H1 (cell line): ENCODE results near the gene SLC15A3. TPM values are rescaled to one million over a fixed set of nuclear protein-coding genes. Genes with fewer than 3 reads are reported as not detected.

Experiments used
- CTCF ChIA-PET: fragments of 300-600 bp; sonication (Branson Sonifier 250); formaldehyde crosslinking; loops from one replicate; lab custom pipeline; 2021; ENCODE audit not compliant: partially characterized antibody; lab: Charles Lee
- POLR2A ChIA-PET: fragments of 300-600 bp; sonication (Branson Sonifier 250); formaldehyde crosslinking; loops from one replicate; lab custom pipeline; 2021; ENCODE audit warnings: inconsistent platforms; ENCODE audit not compliant: partially characterized antibody; lab: Charles Lee
- DNase-seq, 2 experiments: peaks; one replicate each; pipeline versions ENCODE4 v3.0.0 to v3.0.0-alpha.2; 2010 to 2022; ENCODE audit warnings: low spot score in 2 of 2, low read depth in 1 of 2, mixed read lengths in 1 of 2
- FAIRE-seq: peaks from 2 replicates; lab custom pipeline; 2011; peaks lifted over from hg19 to GRCh38; lab: Jason Lieb, UNC
- H2AFZ ChIP-seq: 2 replicates; pipeline ENCODE4 v1.8.1; 2012; ENCODE audit warnings: low read length, inconsistent platforms
- H2AK5ac ChIP-seq: 2 replicates; pipeline ENCODE4 v1.6.1; 2013; ENCODE audit warnings: low read depth, low read length
- H2BK120ac ChIP-seq: replicated peaks from 2 replicates; pipeline ENCODE3; 2013; ENCODE audit warnings: low read depth, low read length, inconsistent platforms
- H2BK12ac ChIP-seq: 2 replicates; pipeline ENCODE4 v1.6.1; 2013; ENCODE audit warnings: low read depth, low read length
- H2BK15ac ChIP-seq: 2 replicates; pipeline ENCODE4 v1.6.1; 2013; ENCODE audit warnings: low read length
- H2BK20ac ChIP-seq: 2 replicates; pipeline ENCODE4 v1.6.1; 2013; ENCODE audit warnings: low read length
- H2BK5ac ChIP-seq: 2 replicates; pipeline ENCODE4 v1.6.1; 2013; ENCODE audit warnings: low read depth, low read length
- H3K14ac ChIP-seq: 2 replicates; pipeline ENCODE4 v1.6.1; 2013; ENCODE audit warnings: inconsistent platforms; ENCODE audit not compliant: insufficient read length
- H3K18ac ChIP-seq: 2 replicates; pipeline ENCODE4 v1.6.1; 2013; ENCODE audit warnings: low read length; ENCODE audit errors: extremely low read depth
- H3K23ac ChIP-seq: 2 replicates; pipeline ENCODE4 v1.6.1; 2013; ENCODE audit warnings: inconsistent platforms; ENCODE audit not compliant: insufficient read length
- H3K23me2 ChIP-seq: 2 replicates; pipeline ENCODE4 v1.6.1; 2013; ENCODE audit warnings: low read depth, low read length
- H3K27ac ChIP-seq: 2 replicates; pipeline ENCODE4 v1.6.1; 2011; ENCODE audit warnings: low read depth, low read length, inconsistent platforms
- H3K27me3 ChIP-seq, 4 experiments: replicated peaks in 1 of 4; 1 replicate in 1 of 4; 2 replicates in 3 of 4; pipeline versions ENCODE4 v1.6.1 to v1.8.1; 2011 to 2013; ENCODE audit warnings: low read length in 3 of 4, mild to moderate bottlenecking in 3 of 4, inconsistent platforms in 2 of 4, mixed read lengths in 2 of 4, moderate library complexity in 1 of 4; ENCODE audit not compliant: control insufficient read depth in 3 of 4, insufficient read depth in 3 of 4; ENCODE audit errors: extremely low read depth in 1 of 4
- H3K36me3 ChIP-seq, 4 experiments: 2 replicates each; pipeline versions ENCODE4 v1.6.1 to v1.8.1; 2011 to 2013; ENCODE audit warnings: mild to moderate bottlenecking in 4 of 4, low read length in 3 of 4, moderate library complexity in 2 of 4, control low read depth in 1 of 4, inconsistent platforms in 1 of 4; ENCODE audit not compliant: insufficient read depth in 4 of 4, control insufficient read depth in 2 of 4
- H3K4ac ChIP-seq: replicated peaks from 2 replicates; pipeline ENCODE3; 2013; ENCODE audit warnings: low read length, low read depth, mixed read lengths, inconsistent platforms; ENCODE audit not compliant: insufficient read length
- H3K4me1 ChIP-seq, 4 experiments: replicated peaks in 1 of 4; 1 replicate in 1 of 4; 2 replicates in 3 of 4; pipeline versions ENCODE4 v1.6.1 to v1.8.1; 2011 to 2013; ENCODE audit warnings: low read length in 3 of 4, inconsistent platforms in 2 of 4, mixed read lengths in 1 of 4; ENCODE audit not compliant: insufficient read depth in 4 of 4, control insufficient read depth in 3 of 4
- H3K4me2 ChIP-seq, 2 experiments: 2 replicates each; pipeline versions ENCODE4 v1.6.1 to v1.8.1; 2011 to 2013; ENCODE audit warnings: low read depth in 2 of 2, low read length in 2 of 2, control low read depth in 1 of 2, inconsistent platforms in 1 of 2, mild to moderate bottlenecking in 1 of 2; ENCODE audit not compliant: insufficient read depth in 1 of 2
- H3K4me3 ChIP-seq, 4 experiments: fragments of 200-600, 300-600 bp in 1 of 4; sonication (generic), shearing (Covaris generic), sonication (Bioruptor Twin) in 1 of 4; 2 replicates each; pipeline versions ENCODE4 v1.5.1 to v1.8.1; 2011 to 2016; ENCODE audit warnings: low read length in 4 of 4, low read depth in 3 of 4, control low read depth in 2 of 4, inconsistent platforms in 2 of 4, mild to moderate bottlenecking in 2 of 4, mixed read lengths in 1 of 4, moderate library complexity in 1 of 4; ENCODE audit not compliant: insufficient read depth in 2 of 4; ENCODE audit errors: extremely low read depth in 1 of 4
- H3K56ac ChIP-seq: replicated peaks from 2 replicates; pipeline ENCODE3; 2013; ENCODE audit warnings: low read depth, mild to moderate bottlenecking, mixed read lengths, low read length, inconsistent platforms; ENCODE audit not compliant: insufficient read length
- H3K79me1 ChIP-seq: 2 replicates; pipeline ENCODE4 v1.6.1; 2013; ENCODE audit warnings: low read depth, low read length, control low read depth
- H3K79me2 ChIP-seq, 2 experiments: 2 replicates each; pipeline versions ENCODE4 v1.6.1 to v1.8.1; 2012 to 2013; ENCODE audit warnings: low read length in 2 of 2, mild to moderate bottlenecking in 2 of 2, inconsistent platforms in 1 of 2; ENCODE audit not compliant: insufficient read depth in 2 of 2, control insufficient read depth in 1 of 2
- H3K9ac ChIP-seq, 4 experiments: replicated peaks in 1 of 4; 1 replicate in 1 of 4; 2 replicates in 3 of 4; pipeline versions ENCODE4 v1.6.1 to v1.8.1; 2011 to 2013; ENCODE audit warnings: low read depth in 3 of 4, low read length in 3 of 4, control low read depth in 2 of 4, mild to moderate bottlenecking in 2 of 4, moderate library complexity in 2 of 4, inconsistent platforms in 1 of 4; ENCODE audit errors: extremely low read depth in 1 of 4
- H3K9me3 ChIP-seq, 2 experiments: 2 replicates each; pipeline versions ENCODE4 v1.6.1 to v1.8.1; 2012 to 2013; ENCODE audit warnings: mild to moderate bottlenecking in 2 of 2, moderate library complexity in 2 of 2, control low read depth in 1 of 2, inconsistent platforms in 1 of 2, low read depth in 1 of 2, low read length in 1 of 2, mixed read lengths in 1 of 2; ENCODE audit not compliant: insufficient read depth in 2 of 2
- H4K20me1 ChIP-seq, 2 experiments: replicated peaks in 1 of 2; 2 replicates each; pipeline versions ENCODE3 to v1.8.1; 2011 to 2013; ENCODE audit warnings: inconsistent platforms in 2 of 2, low read length in 2 of 2, mild to moderate bottlenecking in 1 of 2; ENCODE audit not compliant: insufficient read depth in 2 of 2, control insufficient read depth in 1 of 2
- H4K5ac ChIP-seq: 2 replicates; pipeline ENCODE4 v1.6.1; 2013; ENCODE audit warnings: low read length, low read depth, mixed read lengths, inconsistent platforms; ENCODE audit not compliant: insufficient read length
- H4K8ac ChIP-seq: 2 replicates; pipeline ENCODE4 v1.8.0; 2013; ENCODE audit warnings: mild to moderate bottlenecking, moderate library complexity, low read length, inconsistent platforms; ENCODE audit not compliant: insufficient read depth; ENCODE audit errors: extremely low read depth
- H4K91ac ChIP-seq: replicated peaks from 2 replicates; pipeline ENCODE3; 2013; ENCODE audit warnings: low read length, mixed read lengths, inconsistent platforms; ENCODE audit not compliant: insufficient read length
- ASH2L ChIP-seq: fragments of 200-600, 300-600 bp; sonication (generic); IDR thresholded peaks from one replicate; pipeline ENCODE4 v1.7.1; 2017; ENCODE audit warnings: low read length
- KDM4A ChIP-seq: IDR thresholded peaks from one replicate; pipeline ENCODE4 v1.7.1; 2012; ENCODE audit warnings: low read depth, mild to moderate bottlenecking, moderate library complexity, low read length, inconsistent platforms; ENCODE audit not compliant: severe bottlenecking
- RAD21 ChIP-seq, 2 experiments: IDR thresholded peaks in 1 of 2; conservative IDR thresholded peaks in 1 of 2; 2 replicates each; pipeline ENCODE4 v1.6.1; 2011; ENCODE audit warnings: low read depth in 2 of 2, low read length in 2 of 2, improper control_type of control experiment in 1 of 2, inconsistent platforms in 1 of 2, mild to moderate bottlenecking in 1 of 2, moderate library complexity in 1 of 2
- RNF2 ChIP-seq: fragments of 200-900, 300-1000 bp; sonication (generic); IDR thresholded peaks from 2 replicates; pipeline ENCODE4 v1.7.1; 2016; ENCODE audit warnings: borderline replicate concordance, low read depth, mild to moderate bottlenecking, antibody characterized with exemption, low read length; ENCODE audit not compliant: poor library complexity, severe bottlenecking; ENCODE audit errors: missing control alignments
- SP1 ChIP-seq: IDR thresholded peaks from 2 replicates; pipeline ENCODE4 v1.6.1; 2011; ENCODE audit warnings: low read depth, low read length
- WGBS, 2 experiments: shearing (Covaris generic) in 1 of 2; methylation state at CpG; one replicate each; pipeline versions ENCODE4 v1.1.6 to v1.1.7; 2013 to 2015; ENCODE audit warnings: low lambda C conversion rate in 2 of 2, mixed read lengths in 2 of 2, inconsistent platforms in 1 of 2, low coverage in 1 of 2, missing lambda C conversion rate in 1 of 2; ENCODE audit not compliant: insufficient replicate concordance in 2 of 2, insufficient coverage in 1 of 2, insufficient read length in 1 of 2; ENCODE audit errors: extremely low coverage in 1 of 2, missing lambda C conversion rate in 1 of 2; 5-methylcytosine and 5-hydroxymethylcytosine counted together
- polyA plus RNA-seq, 7 experiments: library from polyadenylated mRNA; depleted of rRNA in 3 of 7; stranded (reverse) in 5 of 7; unstranded in 2 of 7; fragments of >200 nt in 5 of 7; fragments of 200-250 nt in 2 of 7; gene quantifications; 1 replicate in 5 of 7; 2 replicates in 1 of 7; 4 replicates in 1 of 7; pipeline versions ENCODE4 v1.2.1 to v1.2.3, GENCODE V29; 2011 to 2013; ENCODE audit warnings: missing spikeins in 2 of 7, mixed read lengths in 2 of 7
- total RNA-seq: library from RNA; stranded (reverse); fragmentation: NEBNext Ultra II Directional; extraction: Animal tissue kit (Norgen Biotek cat#: 25700); gene quantifications from 2 replicates; pipeline ENCODE4 v1.2.1, GENCODE V29; 2021
- TF ChIP-seq, protein P1 (sequence below): IDR thresholded peaks from 2 replicates; pipeline ENCODE4 v1.6.1; 2012; ENCODE audit warnings: inconsistent platforms
- TF ChIP-seq, protein P2 (sequence below): IDR thresholded peaks from 2 replicates; pipeline ENCODE4 v1.6.1; 2012; ENCODE audit warnings: low read length, inconsistent platforms
- TF ChIP-seq, protein P3 (sequence below), 3 experiments: IDR thresholded peaks; 1 replicate in 2 of 3; 2 replicates in 1 of 3; pipeline versions ENCODE4 v1.5.1 to v1.6.1; 2011; ENCODE audit warnings: low read length in 3 of 3, mild to moderate bottlenecking in 3 of 3, inconsistent platforms in 2 of 3, low read depth in 1 of 3, moderate library complexity in 1 of 3; ENCODE audit not compliant: insufficient read depth in 1 of 3; ENCODE audit errors: control extremely low read depth in 1 of 3

Gene SLC15A3
- total and polyA plus RNA-seq, 2 of the 8 experiments (the other 6 are each of a cell fraction or from before 2014, with no cell fraction given) = 25.8 to 31.0 TPM

DNA sequence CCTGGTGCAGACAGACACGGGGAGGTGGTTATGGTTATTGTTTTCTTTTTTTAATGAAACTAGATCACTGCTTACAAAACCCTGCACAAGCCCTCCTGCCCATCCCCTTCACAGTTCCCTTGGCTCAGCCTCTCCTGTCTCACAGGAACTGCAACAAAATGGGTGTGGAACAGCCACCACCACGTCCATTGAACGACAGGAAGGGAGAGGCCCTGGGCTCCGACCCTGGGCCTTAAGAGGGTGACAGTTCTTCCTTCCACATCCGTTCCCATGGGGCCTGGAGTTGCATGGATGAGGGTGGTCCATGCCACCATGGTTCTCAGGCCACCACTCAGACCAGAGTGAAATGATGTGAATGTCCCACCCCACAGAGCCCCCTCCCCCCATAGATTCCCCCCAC, 61.3 kb downstream of the SLC15A3 start:
- DNase-seq = no peak
- no peaks in the 10 kb centered on the region; the same call in 1 of the 2 replicates for H3K79me1 ChIP-seq
- no peak overlapping the region for H3K9ac ChIP-seq
- CTCF ChIA-PET = interaction anchor here (1.0 to 23.0 kb wide), 5 partner anchors 7 to 58 kb away, joined by 3 to 522 read pairs (median 16); partner anchors contain the start of gene PRPF19
- no peak overlapping the region for H3K23ac ChIP-seq
- no peak overlapping the region for H2BK120ac ChIP-seq
- H3K4me1 ChIP-seq = no peaks in the 10 kb centered on the region
- H3K14ac ChIP-seq = no peak overlapping the region
- no peak overlapping the region for H3K4me3 ChIP-seq
- POLR2A ChIA-PET = interaction anchor here (0.7 to 3.9 kb wide), 5 partner anchors 8 to 113 kb away, joined by 3 to 17 read pairs (median 4); partner anchors contain the start of gene TMEM132A
- no peak overlapping the region for H3K18ac ChIP-seq
- H3K36me3 ChIP-seq = peaks cover 5 to 38% (median 23%) of the 10 kb centered on the region in 4 experiments
- H3K56ac ChIP-seq = no peak overlapping the region
- H3K4me2 ChIP-seq = no peak overlapping the region
- H4K20me1 ChIP-seq = peaks cover 0 to 7% of the 10 kb centered on the region in 2 experiments
- no peak overlapping the region for H2BK20ac ChIP-seq
- no peak overlapping the region for H2BK15ac ChIP-seq
- no peak for FAIRE-seq
- no peak overlapping the region for H4K91ac ChIP-seq
- no peak overlapping the region for H4K5ac ChIP-seq
- H2BK5ac ChIP-seq = no peak overlapping the region
- H2BK12ac ChIP-seq = no peak overlapping the region
- no peak overlapping the region for H2AK5ac ChIP-seq
- H3K27me3 ChIP-seq = no peaks in the 10 kb centered on the region
- H4K8ac ChIP-seq = no peak overlapping the region
- no peaks in the 10 kb centered on the region for H3K9me3 ChIP-seq
- H3K4ac ChIP-seq = no peak overlapping the region
- H3K23me2 ChIP-seq = no peaks in the 10 kb centered on the region
- no peak overlapping the region for H3K27ac ChIP-seq
- WGBS, 2 experiments = 91% methylated on average over 5 of the region's 5 CpGs; no CpG with 5 or more reads in 1 of the 2 experiments
- H3K79me2 ChIP-seq = no peaks in the 10 kb centered on the region
- no peak overlapping the region for H2AFZ ChIP-seq
- TF ChIP-seq, protein P1, sequence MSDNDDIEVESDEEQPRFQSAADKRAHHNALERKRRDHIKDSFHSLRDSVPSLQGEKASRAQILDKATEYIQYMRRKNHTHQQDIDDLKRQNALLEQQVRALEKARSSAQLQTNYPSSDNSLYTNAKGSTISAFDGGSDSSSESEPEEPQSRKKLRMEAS = no peak
- TF ChIP-seq KDM4A (no peak), RAD21 (IDR thresholded peaks at IDR 0.05 in 1 of 2, conservative IDR thresholded peaks at IDR 0.05 in 1 of 2; ENCODE audit: low read depth in 2 of 2, low read length in 2 of 2) (no peak), ASH2L (no peak), RNF2 (no peak), SP1 (no peak)
- TF ChIP-seq, protein P2, sequence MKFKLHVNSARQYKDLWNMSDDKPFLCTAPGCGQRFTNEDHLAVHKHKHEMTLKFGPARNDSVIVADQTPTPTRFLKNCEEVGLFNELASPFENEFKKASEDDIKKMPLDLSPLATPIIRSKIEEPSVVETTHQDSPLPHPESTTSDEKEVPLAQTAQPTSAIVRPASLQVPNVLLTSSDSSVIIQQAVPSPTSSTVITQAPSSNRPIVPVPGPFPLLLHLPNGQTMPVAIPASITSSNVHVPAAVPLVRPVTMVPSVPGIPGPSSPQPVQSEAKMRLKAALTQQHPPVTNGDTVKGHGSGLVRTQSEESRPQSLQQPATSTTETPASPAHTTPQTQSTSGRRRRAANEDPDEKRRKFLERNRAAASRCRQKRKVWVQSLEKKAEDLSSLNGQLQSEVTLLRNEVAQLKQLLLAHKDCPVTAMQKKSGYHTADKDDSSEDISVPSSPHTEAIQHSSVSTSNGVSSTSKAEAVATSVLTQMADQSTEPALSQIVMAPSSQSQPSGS = no peak
- TF ChIP-seq, protein P3, sequence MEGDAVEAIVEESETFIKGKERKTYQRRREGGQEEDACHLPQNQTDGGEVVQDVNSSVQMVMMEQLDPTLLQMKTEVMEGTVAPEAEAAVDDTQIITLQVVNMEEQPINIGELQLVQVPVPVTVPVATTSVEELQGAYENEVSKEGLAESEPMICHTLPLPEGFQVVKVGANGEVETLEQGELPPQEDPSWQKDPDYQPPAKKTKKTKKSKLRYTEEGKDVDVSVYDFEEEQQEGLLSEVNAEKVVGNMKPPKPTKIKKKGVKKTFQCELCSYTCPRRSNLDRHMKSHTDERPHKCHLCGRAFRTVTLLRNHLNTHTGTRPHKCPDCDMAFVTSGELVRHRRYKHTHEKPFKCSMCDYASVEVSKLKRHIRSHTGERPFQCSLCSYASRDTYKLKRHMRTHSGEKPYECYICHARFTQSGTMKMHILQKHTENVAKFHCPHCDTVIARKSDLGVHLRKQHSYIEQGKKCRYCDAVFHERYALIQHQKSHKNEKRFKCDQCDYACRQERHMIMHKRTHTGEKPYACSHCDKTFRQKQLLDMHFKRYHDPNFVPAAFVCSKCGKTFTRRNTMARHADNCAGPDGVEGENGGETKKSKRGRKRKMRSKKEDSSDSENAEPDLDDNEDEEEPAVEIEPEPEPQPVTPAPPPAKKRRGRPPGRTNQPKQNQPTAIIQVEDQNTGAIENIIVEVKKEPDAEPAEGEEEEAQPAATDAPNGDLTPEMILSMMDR (IDR thresholded peaks at IDR 0.05; ENCODE audit: control extremely low read depth in 1 of 3, insufficient read depth in 1 of 3, low read depth in 1 of 3, low read length in 3 of 3) = no peak
